ENCODE results near the gene FTO. TPM values are rescaled to one million over a fixed set of nuclear protein-coding genes. Genes with fewer than 3 reads are reported as not detected.

FTO gene
- total RNA-seq, 1 donor from 2014 or later: 107 TPM

DNA sequence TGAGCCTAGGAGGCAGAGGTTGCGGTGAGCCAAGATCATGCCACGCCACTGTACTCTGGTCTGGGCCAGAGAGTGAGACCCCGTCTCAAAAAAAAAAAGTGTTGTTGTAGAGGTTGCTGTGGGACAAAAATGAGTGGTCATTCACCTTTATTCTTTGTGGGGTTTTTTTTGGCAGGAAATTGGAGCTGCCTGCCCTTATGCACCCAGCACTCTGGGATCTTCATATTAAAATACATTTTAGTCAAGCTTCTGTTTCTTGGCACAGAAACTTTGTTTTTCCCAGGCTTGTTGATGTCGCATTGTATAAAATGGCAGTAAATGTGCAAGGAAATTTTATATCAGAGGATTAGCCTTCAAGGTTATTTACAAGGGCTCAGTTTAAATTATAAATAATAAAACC lies 174.3 kb downstream of the FTO start:
- TF ChIP-seq, protein P1, sequence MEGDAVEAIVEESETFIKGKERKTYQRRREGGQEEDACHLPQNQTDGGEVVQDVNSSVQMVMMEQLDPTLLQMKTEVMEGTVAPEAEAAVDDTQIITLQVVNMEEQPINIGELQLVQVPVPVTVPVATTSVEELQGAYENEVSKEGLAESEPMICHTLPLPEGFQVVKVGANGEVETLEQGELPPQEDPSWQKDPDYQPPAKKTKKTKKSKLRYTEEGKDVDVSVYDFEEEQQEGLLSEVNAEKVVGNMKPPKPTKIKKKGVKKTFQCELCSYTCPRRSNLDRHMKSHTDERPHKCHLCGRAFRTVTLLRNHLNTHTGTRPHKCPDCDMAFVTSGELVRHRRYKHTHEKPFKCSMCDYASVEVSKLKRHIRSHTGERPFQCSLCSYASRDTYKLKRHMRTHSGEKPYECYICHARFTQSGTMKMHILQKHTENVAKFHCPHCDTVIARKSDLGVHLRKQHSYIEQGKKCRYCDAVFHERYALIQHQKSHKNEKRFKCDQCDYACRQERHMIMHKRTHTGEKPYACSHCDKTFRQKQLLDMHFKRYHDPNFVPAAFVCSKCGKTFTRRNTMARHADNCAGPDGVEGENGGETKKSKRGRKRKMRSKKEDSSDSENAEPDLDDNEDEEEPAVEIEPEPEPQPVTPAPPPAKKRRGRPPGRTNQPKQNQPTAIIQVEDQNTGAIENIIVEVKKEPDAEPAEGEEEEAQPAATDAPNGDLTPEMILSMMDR (conservative IDR thresholded peaks at IDR 0.05): no peak
- Mint-ChIP-seq H3K36me3 (ENCODE audit: low read depth) (peaks cover 15% of the 10 kb centered on the region), H3K4me1 (no peaks in the 10 kb centered on the region), H3K27me3 (ENCODE audit: low read depth) (no peaks in the 10 kb centered on the region), H3K27ac (ENCODE audit: unreplicated experiment) (no peak overlapping the region), H3K9me3 (no peaks in the 10 kb centered on the region), H3K4me3 (no peak overlapping the region)
- DNase-seq (ENCODE audit: low read depth, low spot score): no peak

DNA sequence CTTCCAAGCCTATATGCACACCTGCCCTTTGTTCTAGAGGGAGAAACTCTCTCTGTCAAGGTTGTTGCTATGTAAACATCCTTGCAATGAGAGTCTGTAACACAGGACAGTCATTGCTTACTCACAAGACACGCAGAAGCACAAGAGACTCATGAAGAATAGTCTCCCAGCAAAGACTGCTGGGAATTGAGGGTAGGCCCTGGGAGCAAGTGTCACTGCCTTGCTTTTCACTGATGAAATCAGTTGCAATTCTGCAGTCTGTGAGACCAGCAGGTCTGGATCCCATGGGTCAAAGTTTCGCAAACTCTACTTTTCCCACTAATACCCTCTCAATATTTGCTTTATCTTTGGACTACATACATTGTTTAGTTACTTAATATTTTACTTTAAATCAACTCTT lies 177.4 kb downstream of the FTO start:
- no peak for DNase-seq (ENCODE audit: low read depth, low spot score)
- Mint-ChIP-seq H3K36me3 (ENCODE audit: low read depth) (peaks cover 14% of the 10 kb centered on the region), H3K4me1 (peaks cover 5% of the 10 kb centered on the region), H3K27ac (ENCODE audit: unreplicated experiment) (no peak overlapping the region), H3K9me3 (no peaks in the 10 kb centered on the region), H3K4me3 (no peak overlapping the region), H3K27me3 (ENCODE audit: low read depth) (no peaks in the 10 kb centered on the region)
- TF ChIP-seq, protein P1 (conservative IDR thresholded peaks at IDR 0.05): no peak

DNA sequence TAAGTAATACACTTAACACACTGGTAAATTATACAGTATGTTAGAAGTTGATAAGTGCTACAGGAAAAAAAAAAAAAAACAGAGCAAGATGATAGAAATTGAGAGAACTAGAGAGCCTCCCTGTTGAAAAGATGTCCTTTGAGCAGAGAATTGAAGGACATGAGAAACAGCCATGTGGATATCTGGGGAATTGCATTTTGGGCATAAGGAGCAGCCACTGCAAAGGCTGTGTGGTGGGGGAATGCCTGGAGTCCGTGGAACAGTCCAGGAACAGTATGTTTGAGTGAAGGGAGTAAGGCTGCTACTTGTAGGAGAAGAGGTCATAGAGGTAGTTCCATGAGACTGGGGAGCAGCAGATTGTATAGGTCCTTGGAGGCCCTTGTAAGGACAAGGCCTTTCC lies 178.4 kb downstream of the FTO start:
- H3K4me3 Mint-ChIP-seq: no peak overlapping the region
- TF ChIP-seq, protein P1 (conservative IDR thresholded peaks at IDR 0.05): peak; percentile 20
- peaks cover 21% of the 10 kb centered on the region for H3K36me3 Mint-ChIP-seq (ENCODE audit: low read depth)
- H3K9me3 Mint-ChIP-seq: peaks cover 3% of the 10 kb centered on the region
- no peaks in the 10 kb centered on the region for H3K27me3 Mint-ChIP-seq (ENCODE audit: low read depth)
- DNase-seq (ENCODE audit: low read depth, low spot score): no peak
- H3K27ac Mint-ChIP-seq (ENCODE audit: unreplicated experiment): no peak overlapping the region
- peaks cover 5% of the 10 kb centered on the region for H3K4me1 Mint-ChIP-seq

DNA sequence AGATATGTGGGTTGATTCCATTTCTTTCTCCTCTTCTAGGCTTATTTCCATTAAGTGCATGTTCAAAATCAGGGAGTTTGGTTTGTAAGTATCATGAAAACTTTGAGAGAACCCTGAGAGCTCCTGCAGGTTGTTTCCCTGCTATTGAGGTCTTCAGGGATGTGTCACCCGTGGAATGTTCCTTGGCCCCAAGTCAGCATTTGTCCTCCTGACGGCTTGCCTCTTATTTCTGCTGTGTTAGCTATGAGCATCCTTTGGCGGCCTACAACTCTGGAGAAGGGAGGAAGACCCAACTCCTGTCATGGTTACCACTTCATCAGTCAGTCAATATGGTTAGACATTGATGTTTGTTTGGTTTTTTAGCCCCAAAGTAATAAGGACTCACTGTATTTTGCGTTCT lies 180.8 kb downstream of the FTO start:
- no peak for DNase-seq (ENCODE audit: low read depth, low spot score)
- H3K27ac Mint-ChIP-seq (ENCODE audit: unreplicated experiment): no peak overlapping the region
- H3K4me1 Mint-ChIP-seq: peaks cover 5% of the 10 kb centered on the region
- H3K9me3 Mint-ChIP-seq: peaks cover 3% of the 10 kb centered on the region
- H3K4me3 Mint-ChIP-seq: no peak overlapping the region
- peaks cover 23% of the 10 kb centered on the region for H3K36me3 Mint-ChIP-seq (ENCODE audit: low read depth)
- TF ChIP-seq, protein P1 (conservative IDR thresholded peaks at IDR 0.05): no peak
- H3K27me3 Mint-ChIP-seq (ENCODE audit: low read depth): no peaks in the 10 kb centered on the region

DNA sequence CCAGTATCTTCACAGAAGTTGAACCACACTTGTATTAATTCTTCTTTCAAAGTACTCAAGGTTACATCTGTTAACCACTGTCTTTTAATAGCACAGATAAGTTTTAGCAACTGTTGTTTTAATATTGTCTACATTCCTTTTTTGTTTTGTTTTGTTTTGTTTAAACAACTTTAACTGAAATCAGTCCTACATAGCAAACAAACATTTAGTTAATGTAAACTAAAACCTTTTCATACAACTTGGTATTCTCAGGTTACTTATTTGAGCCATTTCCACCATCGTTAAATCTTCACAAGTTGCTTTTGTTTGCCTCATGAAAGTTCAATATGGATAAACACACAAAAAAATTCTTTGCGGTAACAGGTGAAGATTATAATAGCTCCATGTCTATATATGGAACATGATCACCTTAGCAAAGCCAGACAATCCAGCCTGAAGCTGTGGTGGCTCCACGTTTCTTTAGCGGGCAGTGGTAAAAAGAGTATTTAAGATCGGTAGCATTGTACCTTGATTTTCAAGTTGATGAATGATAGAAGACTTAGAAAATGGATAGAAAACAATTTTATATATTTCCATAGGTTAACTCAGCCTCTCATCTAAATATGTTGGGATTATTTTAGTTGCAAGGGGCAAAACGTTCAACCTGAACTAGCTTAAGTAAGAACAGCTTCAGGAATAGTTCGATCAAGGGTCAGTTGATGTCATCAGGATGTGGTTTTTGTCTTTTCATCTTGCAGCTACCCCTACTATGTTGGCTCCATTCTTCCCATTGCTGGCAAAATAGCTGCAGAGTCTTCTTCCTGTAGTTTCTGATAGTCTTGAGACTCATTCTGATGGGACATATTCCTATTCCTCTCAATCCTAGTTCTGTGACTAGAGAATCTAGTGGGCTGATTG lies 182.8 kb downstream of the FTO start:
- Mint-ChIP-seq H3K4me1 (peaks cover 5% of the 10 kb centered on the region), H3K9me3 (peaks cover 3% of the 10 kb centered on the region), H3K27ac (ENCODE audit: unreplicated experiment) (no peak overlapping the region), H3K27me3 (ENCODE audit: low read depth) (no peaks in the 10 kb centered on the region), H3K36me3 (ENCODE audit: low read depth) (peaks cover 18% of the 10 kb centered on the region), H3K4me3 (no peak overlapping the region)
- TF ChIP-seq, protein P1 (conservative IDR thresholded peaks at IDR 0.05): no peak
- DNase-seq (ENCODE audit: low read depth, low spot score): no peak
